GM18519 (cell line): ENCODE results near the gene ANGPTL2.

Experiments
- ATAC-seq: cut with Tn5 transposase; IDR thresholded peaks from one replicate; pipeline ENCODE4 v1.9.1; 2021; ENCODE audit warnings: mild to moderate bottlenecking, moderate library complexity; ENCODE audit not compliant: unreplicated experiment, low FRiP score

The ANGPTL2 gene

DNA sequence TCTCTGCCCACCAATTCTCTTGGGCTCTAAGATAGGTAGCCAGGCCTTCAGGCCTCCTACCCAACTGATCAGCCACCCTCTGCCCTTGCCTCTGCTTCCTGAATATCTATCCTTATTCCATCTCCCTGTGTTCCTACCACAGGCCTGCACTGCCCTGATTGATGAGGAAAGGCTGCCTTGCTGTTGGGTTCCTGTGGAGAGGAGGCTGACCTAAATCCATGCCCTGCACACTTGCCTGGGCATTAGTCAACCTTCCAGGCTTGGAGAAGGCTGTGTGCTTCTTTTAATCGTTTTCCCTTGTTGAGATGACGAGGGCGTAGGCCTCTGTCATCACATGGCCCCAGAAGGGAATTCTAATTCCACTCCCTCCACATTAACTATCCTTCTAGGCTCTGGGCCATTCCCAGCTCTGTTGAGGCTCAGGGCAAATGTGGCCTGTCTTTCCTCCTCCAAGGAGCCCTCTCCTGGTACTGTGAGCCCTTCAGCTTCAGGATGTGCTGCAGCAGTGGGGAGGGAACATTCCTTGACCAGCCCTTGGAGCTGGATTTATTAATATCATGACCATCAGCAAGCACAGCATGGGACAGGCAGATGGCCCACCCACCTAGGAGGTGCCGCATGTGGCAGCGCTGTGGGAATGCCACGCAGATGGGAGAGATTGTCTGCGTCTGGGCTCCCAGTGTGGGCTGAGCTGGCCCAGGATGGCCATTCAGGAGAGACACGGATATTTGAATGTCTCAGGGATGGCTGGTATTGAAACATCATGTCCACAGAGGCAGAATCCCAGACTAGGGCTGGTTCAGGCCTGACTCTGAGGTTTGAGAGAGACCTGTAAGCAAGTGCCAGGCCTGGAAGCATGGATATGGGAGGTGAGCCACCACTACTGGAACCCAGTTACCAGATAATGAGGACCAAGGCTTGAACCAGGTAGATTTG lies 40.9 kb downstream of the ANGPTL2 start:
- ATAC-seq = no peak

DNA sequence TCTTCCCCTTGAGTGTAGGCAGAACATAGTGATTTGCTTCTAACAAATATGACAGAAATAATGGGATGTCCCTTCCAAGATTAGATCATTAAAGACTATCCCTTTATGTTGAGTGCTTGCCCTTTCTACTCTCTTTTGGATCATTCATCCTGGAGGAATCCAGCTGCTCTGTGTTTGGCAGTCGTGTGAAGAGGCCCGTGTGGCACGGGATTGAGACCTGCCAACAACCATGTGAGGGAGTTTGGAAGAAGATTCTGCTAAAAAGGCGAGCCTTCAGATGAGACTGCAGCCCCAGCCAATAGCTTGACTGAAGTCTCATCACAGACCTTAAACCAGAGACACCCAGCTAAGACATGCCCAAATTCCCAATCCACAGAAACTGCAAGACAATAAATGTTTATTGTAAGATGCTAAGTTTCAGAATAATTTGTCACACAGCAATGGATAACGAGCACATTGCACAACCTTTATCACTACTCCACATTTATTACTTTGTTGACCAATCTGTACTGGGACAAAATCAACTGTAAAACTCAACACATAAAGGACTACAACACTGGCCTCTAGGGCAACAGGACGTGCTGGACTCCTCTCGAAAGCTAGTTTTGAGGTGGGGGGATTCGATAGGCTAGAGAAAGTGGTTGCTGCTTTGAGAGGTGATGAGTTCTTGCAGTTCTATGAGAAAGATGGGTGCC lies 42.8 kb downstream of the ANGPTL2 start:
- no peak for ATAC-seq

DNA sequence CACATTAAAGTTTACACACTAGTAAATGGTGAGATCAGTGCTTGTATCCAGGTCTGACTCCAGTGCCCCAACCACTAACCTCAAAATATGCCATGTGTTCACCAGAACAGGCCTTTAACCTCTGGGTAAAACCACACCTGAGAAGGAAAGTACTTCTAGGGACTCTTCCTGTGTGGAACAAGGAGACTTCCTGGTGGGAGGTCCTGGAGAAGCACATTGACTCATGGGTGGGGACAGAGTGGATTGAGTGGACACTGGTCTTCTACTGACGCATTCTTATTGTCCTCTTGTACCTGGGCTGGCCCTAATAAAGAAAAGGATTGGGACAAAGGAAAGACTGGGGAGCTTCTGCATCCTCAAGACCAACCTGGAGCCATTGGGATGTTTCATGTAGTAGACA lies 43.4 kb downstream of the ANGPTL2 start:
- ATAC-seq = no peak

DNA sequence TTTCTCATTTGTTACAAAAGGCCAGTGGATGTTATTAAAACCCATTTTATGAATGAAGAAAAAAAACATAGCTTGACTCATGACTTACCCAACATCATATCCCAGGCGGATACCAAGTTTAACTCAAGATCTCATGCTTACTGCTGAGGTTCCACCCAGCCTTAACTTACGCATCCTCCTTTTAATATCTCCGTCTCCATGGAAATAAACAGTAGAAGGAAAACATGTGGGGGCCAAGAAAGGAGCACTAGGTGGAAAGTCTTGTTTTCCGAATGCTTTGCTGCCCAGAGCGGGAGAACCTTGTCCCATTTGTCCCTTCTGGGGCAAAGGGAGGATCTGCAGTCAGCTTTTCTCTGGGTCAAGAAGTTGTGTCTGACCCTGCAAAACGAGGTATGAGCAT lies 44.1 kb downstream of the ANGPTL2 start:
- no peak for ATAC-seq

DNA sequence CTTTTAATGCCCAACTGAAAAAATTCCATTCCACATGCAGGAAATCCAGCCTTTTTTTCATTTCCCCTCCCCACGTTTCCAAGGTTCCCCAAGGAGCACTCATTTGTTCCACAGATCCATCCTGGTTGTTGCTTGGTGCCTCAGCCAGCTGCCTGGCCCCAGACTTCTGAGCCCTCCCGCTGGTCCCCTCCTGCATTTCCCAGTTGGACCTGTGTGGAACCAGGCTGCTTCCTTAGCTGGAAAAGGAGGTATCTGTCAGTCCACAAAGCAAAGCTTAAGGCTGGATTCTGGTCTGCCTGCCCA lies 44.8 kb downstream of the ANGPTL2 start:
- ATAC-seq = no peak

DNA sequence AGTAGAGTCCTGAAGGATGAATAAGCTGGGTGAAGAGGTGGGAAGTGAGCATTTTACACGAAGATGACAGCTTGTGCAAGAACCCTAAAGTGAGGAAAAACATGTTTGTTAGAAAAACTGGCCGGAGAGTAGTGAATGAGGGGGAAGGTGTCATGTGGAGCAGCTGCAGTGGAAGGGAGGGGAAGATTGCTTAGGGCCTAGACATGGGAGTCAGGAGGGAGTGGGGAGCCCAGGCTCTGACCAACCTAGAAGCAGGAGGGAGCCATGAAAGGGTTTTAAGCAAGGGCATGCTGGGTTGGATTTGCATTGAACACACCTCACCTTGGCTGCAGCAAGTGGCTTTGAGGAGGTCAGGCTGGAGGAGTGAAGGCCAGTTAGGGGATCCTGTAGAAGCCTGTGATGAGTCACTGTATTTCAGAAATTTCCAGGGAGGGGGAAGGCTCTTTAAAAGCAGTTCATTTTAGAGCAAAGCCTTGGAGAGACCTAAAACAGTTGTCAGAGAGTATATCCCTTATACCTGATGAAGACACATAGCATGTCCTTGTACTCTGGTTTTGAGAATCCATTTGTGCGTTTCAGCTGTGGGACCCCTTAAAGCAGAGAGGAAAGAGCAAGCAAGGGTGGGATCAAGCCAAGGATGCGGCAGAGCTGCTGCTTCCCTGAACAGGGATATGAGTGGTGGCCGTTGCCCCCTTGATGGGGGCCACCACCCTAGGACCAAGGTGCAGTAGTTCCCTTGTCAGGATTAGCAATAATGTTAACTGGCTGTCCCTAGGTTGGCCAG lies 45.4 kb downstream of the ANGPTL2 start:
- ATAC-seq = no peak

DNA sequence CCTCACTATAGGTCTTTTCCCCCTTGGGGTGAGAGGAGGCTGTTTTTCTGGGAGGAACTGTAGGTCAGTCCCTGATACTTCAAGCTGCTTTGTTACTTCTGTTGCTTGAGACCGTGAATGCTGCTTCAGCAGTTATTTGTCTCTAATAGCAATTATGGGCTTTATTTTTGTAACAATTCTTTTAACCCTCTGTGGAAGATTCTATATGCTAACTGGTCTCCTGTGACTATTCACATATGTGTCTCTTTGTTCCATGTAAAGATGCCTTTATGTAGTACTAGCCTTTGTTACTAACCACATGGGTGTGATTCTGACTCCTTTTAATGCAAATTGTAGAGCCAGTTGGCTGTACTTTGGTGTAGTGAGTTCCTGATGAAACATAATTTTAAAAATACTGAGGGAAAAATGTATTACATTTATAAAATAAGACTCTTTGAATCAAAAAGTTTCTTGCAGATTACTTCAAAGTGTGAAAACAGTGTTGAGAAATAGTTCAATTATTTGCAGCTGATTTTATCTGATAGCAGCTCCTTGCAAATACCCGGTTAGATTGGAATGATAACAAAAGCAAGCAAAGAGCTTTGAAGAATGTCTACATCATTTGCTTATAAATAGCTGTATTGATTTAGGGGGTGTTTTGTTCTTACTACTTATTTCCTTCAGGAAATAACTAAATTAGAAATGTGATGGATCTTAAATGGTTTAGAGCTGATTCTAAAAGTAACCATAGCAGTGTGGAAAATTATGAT lies 46.6 kb downstream of the ANGPTL2 start:
- no peak for ATAC-seq

DNA sequence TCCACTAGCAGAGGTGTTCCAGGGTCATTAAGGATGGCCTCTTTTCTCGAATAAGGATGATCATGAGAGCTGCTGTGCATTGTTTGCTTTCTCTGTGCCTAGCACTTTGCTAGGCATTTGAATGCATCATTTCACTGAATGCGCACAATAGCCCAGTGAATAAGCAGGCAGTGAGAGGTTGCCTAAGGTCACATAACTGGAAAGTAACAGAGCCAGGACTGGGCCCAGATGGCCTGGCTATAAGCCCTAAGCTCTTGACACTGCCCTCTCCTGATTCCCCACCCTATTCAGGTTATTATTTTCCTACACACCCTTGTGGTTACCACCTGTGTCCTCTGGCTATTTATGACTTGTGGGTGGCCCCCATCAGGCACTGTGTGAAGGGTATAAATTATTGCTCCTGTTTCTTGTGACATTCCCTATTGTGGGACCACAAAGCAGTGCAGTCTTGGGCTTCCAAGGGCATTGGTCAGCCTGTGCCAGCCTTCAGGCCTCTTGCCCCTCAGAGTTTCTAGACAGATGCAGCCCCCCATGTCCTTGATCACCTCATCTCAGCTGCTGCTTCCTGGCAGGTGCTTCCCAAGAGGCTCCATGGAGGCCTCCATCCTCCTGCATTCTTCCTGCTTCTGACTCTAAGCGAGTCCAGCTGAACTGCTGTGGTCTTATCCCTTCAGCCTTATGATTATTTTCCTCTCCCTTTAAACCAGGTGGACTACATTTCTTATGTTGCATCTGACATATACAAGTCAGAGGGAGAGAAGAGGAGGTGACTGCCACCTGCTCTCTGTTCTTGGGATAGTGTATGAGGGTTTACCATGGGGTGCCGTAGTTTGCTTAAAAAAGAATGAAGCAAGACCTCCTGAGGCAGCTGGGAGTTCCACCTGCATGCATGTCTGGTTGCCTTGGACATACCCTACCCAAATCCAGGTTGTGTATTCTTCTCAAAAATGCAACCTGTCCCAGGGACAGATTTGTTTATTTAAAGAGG lies 47.6 kb downstream of the ANGPTL2 start:
- no peak for ATAC-seq

DNA sequence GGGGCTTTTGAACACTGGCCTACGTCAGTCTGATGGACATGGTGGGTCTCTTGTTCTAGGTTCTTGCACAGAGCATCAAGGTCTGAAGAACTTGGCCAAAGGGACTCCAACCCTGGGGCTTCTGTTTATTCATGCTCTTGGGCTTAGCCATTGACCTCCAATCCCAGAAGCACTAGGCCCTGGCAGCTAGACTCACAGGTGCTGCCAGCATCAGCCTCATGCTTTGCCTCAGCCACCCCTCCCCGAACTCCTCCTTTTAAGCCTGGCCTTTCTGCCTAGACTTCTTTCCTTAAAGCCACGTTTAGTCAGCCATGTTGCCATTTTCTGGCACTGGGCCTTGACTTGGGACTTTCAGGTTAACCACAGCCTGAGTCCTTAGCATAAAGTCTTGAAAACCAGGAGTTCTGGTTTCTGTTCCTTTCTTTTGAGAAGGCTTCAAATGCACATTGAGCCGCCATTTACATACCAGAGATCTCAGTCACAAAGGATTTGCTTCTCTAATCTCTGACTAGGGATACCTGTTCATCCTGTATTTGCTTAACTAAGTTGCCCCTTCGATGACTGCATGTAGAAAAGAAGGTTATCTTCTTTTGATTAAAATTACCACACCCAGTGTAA lies 54.7 kb downstream of the ANGPTL2 start:
- no peak for ATAC-seq

DNA sequence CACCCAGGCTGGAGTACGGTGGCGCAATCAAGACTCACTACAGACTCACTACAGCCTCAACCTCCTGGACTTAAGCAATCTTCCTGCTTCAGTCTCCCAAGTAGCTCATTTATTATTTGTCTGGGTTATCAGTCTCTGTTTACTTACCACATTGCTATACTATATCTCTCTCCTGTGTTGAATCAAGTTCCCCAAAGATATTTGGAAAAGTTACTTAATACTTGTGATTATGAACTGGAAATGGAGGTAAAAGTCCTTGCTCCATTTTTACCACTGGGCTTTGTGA lies 55.6 kb downstream of the ANGPTL2 start:
- no peak for ATAC-seq

DNA sequence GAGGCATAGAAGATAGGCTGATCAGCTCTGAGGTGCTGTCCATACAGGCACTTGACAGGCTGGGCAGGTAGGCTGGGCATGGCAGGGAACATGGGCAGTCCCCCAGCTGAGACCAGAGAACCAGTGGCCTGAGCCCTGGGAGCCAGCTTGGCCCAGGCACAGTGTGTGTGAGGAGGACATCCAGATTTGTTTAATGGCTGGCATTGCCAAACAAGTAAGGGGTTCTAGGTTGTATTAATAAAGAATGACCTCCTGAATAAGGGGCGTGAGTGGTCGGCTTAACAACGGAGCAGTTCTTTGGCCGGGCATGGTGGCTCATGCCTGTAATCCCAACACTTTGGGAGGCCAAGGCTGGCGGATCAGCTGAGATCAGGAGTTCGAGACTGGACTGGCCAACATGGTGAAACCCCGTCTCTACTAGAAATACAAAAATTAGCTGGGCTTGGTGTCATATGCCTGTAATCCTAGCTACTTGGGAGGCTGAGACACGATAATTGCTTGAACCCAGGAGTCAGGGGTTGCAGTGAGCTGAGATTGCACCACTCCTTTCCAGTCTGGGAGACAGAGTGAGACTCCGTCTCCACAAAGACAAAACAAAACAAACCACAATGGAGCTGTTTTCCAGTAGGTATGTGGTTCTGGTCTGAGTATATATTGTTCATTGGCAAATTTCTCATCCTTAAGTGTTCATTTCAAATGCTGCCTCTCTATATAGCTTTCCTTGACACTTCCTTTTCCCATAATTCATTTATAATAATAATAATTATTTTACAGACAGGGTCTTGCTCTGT lies 56.2 kb downstream of the ANGPTL2 start:
- no peak for ATAC-seq

DNA sequence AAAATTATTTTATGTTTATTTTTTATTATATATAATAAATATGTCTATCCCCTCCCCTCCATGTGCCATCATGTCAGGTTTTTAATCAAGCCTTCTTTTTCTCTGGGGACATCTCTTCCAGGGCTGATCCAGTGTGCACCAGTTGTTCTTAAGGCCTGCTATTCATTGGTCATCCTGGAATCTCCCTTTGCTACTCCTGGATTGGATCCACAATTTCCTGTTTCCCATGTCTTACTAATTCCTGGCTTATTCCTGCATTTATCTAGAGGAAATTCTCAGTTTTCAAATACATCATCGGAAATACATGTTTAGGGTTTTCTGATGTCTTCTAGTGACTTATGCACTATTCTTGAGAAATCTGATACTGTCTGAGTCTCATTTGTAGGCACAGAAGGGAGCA lies 56.8 kb downstream of the ANGPTL2 start:
- no peak for ATAC-seq

DNA sequence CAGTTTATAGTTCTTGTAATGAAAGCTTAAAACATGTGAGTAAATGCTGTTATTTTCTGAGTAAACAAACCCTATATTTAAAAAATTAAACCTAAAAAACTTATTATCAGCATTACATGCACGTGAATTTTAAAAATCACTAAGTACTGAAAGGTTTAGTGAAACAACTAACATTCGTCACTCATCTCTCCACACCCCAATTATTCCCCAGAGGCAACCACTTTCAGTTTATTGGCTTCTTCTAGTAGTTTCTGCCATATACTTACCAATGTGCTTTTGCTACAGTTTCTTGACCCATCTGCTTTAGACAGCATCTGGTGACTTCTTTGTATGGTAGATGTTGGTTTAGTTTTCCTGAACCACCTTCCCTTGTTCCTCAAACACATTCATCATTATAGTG lies 58.1 kb downstream of the ANGPTL2 start:
- no peak for ATAC-seq

DNA sequence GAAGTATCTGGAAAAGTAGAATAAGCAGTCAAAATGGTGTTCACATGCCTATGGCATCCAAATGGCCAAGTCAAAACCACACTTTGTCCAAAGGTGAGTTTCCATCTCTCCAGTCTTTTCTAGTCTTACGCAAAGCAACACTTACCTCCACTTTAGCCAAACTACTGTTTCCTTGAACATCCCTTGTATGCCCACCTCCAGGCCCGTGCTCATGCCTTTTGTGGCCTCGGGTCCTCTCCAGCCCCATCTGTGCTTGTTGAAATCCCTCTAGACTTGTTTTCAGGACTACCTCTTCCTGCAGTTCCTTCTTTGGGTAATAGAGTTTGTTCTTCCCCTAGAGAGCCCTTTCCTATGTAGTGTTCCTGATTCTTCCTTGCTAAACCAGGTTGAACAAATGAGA lies 61.0 kb downstream of the ANGPTL2 start:
- no peak for ATAC-seq

DNA sequence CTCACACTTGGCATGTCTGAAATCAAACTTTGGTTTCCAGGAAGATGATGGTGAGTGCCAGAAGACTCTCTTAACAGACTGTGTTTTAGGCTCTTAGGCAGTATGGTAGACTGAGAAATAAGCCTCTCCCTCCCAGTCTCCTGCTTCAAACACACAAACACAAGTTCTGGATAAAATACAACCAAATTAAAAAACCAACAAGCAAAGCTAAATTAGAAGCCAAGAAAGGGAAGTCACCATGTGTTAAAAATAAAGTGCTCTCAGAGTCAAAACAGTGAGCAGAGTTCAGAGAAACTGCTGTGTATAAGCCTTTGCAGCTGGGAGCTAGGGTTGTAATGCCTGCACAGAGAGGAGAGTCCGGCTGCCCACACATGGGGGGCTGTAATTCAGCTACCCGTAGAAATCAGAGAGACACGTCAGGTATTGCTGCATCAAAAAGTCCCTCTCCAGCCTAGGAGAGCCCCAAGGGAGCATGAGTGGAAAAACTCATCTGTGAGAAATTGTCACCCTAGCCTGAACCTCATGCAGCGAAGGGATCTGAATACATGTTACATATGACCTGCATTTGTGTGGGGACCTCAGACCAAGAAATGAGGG lies 62.6 kb downstream of the ANGPTL2 start:
- no peak for ATAC-seq

DNA sequence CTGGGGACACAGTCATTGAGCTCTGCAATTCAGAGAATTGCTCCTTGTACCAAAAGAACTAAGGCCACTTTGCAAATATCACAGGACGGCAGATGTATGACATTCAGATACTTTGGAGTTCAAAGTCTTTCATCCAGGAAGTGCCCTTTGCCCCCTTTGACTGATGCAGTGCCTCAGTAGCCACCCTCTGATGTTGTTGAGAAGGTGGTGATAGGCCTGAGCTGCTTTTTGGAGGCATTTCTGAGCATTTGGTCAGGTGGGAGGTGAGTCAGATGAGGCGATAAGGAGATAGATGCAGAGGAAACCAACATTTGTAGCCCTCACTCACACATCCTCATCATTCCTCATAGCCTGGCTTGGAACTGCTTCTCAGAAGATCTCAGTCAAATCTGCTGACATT lies 63.4 kb downstream of the ANGPTL2 start:
- ATAC-seq = no peak

DNA sequence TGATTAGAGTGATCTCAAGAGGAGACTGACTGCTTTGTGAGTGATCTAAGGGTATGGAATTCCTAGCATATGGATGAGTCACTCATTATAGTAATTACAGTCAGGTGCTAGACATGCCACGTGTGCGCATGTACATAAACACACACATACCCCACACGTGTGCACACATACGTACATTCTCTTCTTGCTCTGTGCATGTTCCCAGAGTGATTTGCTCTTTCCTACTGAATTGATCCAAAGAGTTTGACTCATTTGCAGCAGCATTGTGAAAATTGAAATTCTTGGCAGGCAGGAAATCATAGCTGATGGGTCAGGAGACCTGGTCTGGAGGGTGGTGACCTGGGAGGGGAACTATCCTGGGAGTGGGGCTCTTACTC lies 63.8 kb downstream of the ANGPTL2 start:
- ATAC-seq = no peak

DNA sequence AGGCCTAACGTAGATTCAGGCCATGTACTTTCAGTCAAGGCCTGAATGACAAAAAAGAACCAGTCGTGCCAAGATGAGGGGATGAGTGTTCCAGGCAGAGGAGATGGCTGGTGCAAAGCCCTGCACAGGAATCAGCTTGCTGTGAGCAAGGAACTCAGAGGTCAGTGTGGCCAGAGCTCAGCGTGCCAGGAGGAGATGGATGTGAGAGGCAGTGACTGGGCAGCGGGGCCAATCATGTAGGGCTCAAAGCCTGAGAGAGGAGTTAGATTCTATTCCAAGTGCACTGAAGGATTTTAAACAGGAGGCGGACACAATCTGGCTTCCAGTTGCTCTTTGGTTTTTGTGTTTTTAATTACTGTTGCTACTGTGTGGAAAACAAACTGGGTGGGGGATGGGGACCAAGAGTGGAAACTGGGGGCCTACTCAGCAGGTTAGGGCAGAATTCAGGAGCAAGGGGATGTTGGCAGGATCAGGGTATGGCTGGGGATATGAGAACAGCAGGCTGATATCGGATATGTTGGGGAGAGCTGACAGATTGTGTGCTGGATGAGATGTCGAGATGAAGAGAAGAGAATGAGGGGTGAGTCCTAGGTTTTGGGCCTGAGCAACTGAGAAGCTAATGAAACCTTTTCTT lies 64.3 kb downstream of the ANGPTL2 start:
- ATAC-seq = no peak
